Ovary (tissue), 9 donors: Measurements from ENCODE around the gene EXT2. TPM values are rescaled to one million over a fixed set of nuclear protein-coding genes. Genes with fewer than 3 reads are reported as not detected.

Experiments used
- DNase-seq, 5 donors: peaks; one replicate each; pipeline ENCODE4 v3.0.0-alpha.2; 2019 to 2020
- H3K27ac ChIP-seq, 2 donors: fragments of 200-600 bp; one replicate each; pipeline versions ENCODE4 v1.5.1 to v1.8.0; 2019 to 2022
- H3K27me3 ChIP-seq: fragments of 200-600 bp; one replicate; pipeline ENCODE4 v1.8.0; 2022
- H3K36me3 ChIP-seq: fragments of 200-600 bp; sonication (generic); one replicate; pipeline ENCODE4 v1.5.1; 2019
- H3K4me1 ChIP-seq: one replicate; pipeline ENCODE4 v1.8.1; 2013; ENCODE audit warnings: mild to moderate bottlenecking, moderate library complexity; ENCODE audit not compliant: insufficient read depth
- H3K4me3 ChIP-seq: fragments of 200-600 bp; sonication (generic); one replicate; pipeline ENCODE4 v1.5.1; 2017
- H3K9me3 ChIP-seq, 2 donors: fragments of 200-600 bp in 1 of 2; sonication (generic) in 1 of 2; one replicate each; pipeline versions ENCODE4 v1.5.1 to v1.8.1; 2013 to 2019; ENCODE audit warnings: mild to moderate bottlenecking in 1 of 2, moderate library complexity in 1 of 2
- CTCF ChIP-seq, 3 donors: fragments of 450-650 bp in 2 of 3; fragments of 200-600 bp in 1 of 3; IDR thresholded peaks; one replicate each; pipeline versions ENCODE4 v1.5.1 to v1.8.0; 2016 to 2022; ENCODE audit warnings: antibody characterized with exemption in 3 of 3, mild to moderate bottlenecking in 1 of 3
- EP300 ChIP-seq: sonication (generic); formaldehyde crosslinking; IDR thresholded peaks from one replicate; pipeline ENCODE4 v1.6.1; 2017; ENCODE audit warnings: antibody characterized with exemption
- POLR2A ChIP-seq: fragments of 450-650 bp; IDR thresholded peaks from one replicate; pipeline ENCODE4 v1.6.1; 2017; ENCODE audit warnings: antibody characterized with exemption, mild to moderate bottlenecking, moderate library complexity
- WGBS, 3 donors: extraction: QIAGEN DNeasy Blood & Tissue Kit in 1 of 3; methylation state at CpG; one replicate each; pipeline versions ENCODE4 v1.1.5 to v1.1.7; 2013 to 2017; 5-methylcytosine and 5-hydroxymethylcytosine counted together
- intact Hi-C, 4 donors: fragments of 100-400 bp; cut with DNase I; formaldehyde crosslinking; loops; one replicate each; pipeline versions ENCODE4 v1.11.0 to v1.15.1; 2022 to 2023
- polyA plus RNA-seq, 2 donors: library from polyadenylated mRNA; stranded (reverse); fragments of 200-250 nt in 1 of 2; fragments of 350-450 nt in 1 of 2; fragmentation: Illumina TruSeq in 1 of 2; extraction: RNeasy Lipid Tissue Mini Kit (QIAGEN cat#74804) in 1 of 2; gene quantifications; one replicate each; pipeline ENCODE4 v1.2.3, GENCODE V29; 2013 to 2014
- total RNA-seq, 7 donors: library from RNA; depleted of rRNA in 2 of 7; stranded (reverse); fragments of >200 nt in 2 of 7; fragmentation: NEBNext Ultra II Directional in 3 of 7; extraction: Animal tissue kit (Norgen Biotek cat#: 25700) in 3 of 7; gene quantifications; one replicate each; pipeline versions ENCODE4 v1.1.0 to v1.2.4, GENCODE V29; 2016 to 2023
- donor health status: DM: no; HTN: no; CAD: no; lungs with moderate emphysema.
- donor health status: DM: no; HTN: no; CAD: no.
- donor health status: Bipolar disorder and iron deficiency.
- donor health status: DM: yes; HTN: yes; CAD: no.
- donor health status: DM: no; HTN: no; CAD: no.
- donor health status: DM: yes; HTN: yes; CAD: no.

EXT2 gene
- total and polyA plus RNA-seq, 9 donors = 38.0 to 88.8 (median 47.1) TPM

GRCh38 chr11:44207292-44207691 is 111.8 kb downstream of the EXT2 start:
- Histone ChIP-seq H3K27ac (no peak overlapping the region), H3K4me3 (no peak overlapping the region), H3K27me3 (no peaks in the 10 kb centered on the region), H3K9me3 (no peaks in the 10 kb centered on the region), H3K36me3 (no peaks in the 10 kb centered on the region), H3K4me1 (no peaks in the 10 kb centered on the region)
- DNase-seq = no peak
- intact Hi-C loops = no loop called here
- TF ChIP-seq CTCF (IDR thresholded peaks at IDR 0.05) (no peak), EP300 (no peak), POLR2A (no peak)
- 85 to 87% (median 85%) methylated on average over 7 of the region's 7 CpGs for WGBS, 3 donors

GRCh38 chr11:44208976-44209603 is 113.6 kb downstream of the EXT2 start:
- no peak for DNase-seq
- Histone ChIP-seq H3K27ac (no peak overlapping the region), H3K36me3 (no peaks in the 10 kb centered on the region), H3K9me3 (no peaks in the 10 kb centered on the region), H3K4me3 (no peak overlapping the region), H3K4me1 (no peaks in the 10 kb centered on the region), H3K27me3 (no peaks in the 10 kb centered on the region)
- intact Hi-C loops = no loop called here
- 60 to 63% (median 60%) methylated on average over 2 of the region's 2 CpGs for WGBS, 3 donors
- no peak for TF ChIP-seq EP300
- TF ChIP-seq CTCF (IDR thresholded peaks at IDR 0.05) = no peak
- TF ChIP-seq POLR2A = no peak

- no peak for TF ChIP-seq EP300
- Histone ChIP-seq H3K9me3 (no peaks in the 10 kb centered on the region), H3K36me3 (no peaks in the 10 kb centered on the region), H3K4me1 (no peaks in the 10 kb centered on the region), H3K27ac (no peak overlapping the region), H3K4me3 (no peak overlapping the region), H3K27me3 (no peaks in the 10 kb centered on the region)
- intact Hi-C loops = no loop called here
- no peak for DNase-seq
- WGBS, 3 donors = 96 to 98% (median 98%) methylated on average over 6 of the region's 6 CpGs
Observed at GRCh38 chr11:44212128-44212527, 116.7 kb downstream of the EXT2 start.

- no peaks in the 10 kb centered on the region for H3K27me3 ChIP-seq
- H3K9me3 ChIP-seq = no peaks in the 10 kb centered on the region
- no peak for TF ChIP-seq CTCF (IDR thresholded peaks at IDR 0.05)
- no peak for TF ChIP-seq EP300
- TF ChIP-seq POLR2A = no peak
- no peaks in the 10 kb centered on the region for H3K4me1 ChIP-seq
- H3K27ac ChIP-seq = no peak overlapping the region
- H3K36me3 ChIP-seq = no peaks in the 10 kb centered on the region
- DNase-seq = no peak
- H3K4me3 ChIP-seq = no peak overlapping the region
- intact Hi-C loops = no loop called here
- 94 to 96% (median 96%) methylated on average over 1 of the region's 1 CpG for WGBS, 3 donors
Observed at GRCh38 chr11:44213148-44213547, 117.7 kb downstream of the EXT2 start.

- intact Hi-C loops = no loop called here
- 49 to 61% (median 52%) methylated on average over 1 of the region's 1 CpG for WGBS, 3 donors
Observed at GRCh38 chr11:44217432-44217831, 122.0 kb downstream of the EXT2 start.

More at GRCh38 chr11:44217432-44217831, 122.0 kb downstream of the EXT2 start:
- no peak overlapping the region for H3K27ac ChIP-seq
- no peaks in the 10 kb centered on the region for H3K9me3 ChIP-seq
- H3K36me3 ChIP-seq = no peaks in the 10 kb centered on the region
- H3K27me3 ChIP-seq = no peaks in the 10 kb centered on the region
- TF ChIP-seq CTCF (IDR thresholded peaks at IDR 0.05) (no peak), EP300 (no peak), POLR2A (no peak)
- DNase-seq = no peak
- H3K4me1 ChIP-seq = no peaks in the 10 kb centered on the region
- H3K4me3 ChIP-seq = no peak overlapping the region
